ENCODE measurements around the gene COL19A1.

COL19A1 gene

GRCh38 chr6:70152786-70153185 is 286.4 kb downstream of the COL19A1 start:
- Histone ChIP-seq H3K9me3 (replicated peaks in 1 of 11) (no peaks in the 10 kb centered on the region), H3K36me3 (no peaks in the 10 kb centered on the region), H3K4me3 (no peak overlapping the region), H3K4me2 (no peak overlapping the region), H3K9ac (no peak overlapping the region), H4K20me1 (no peaks in the 10 kb centered on the region), H3K27me3 (no peaks in the 10 kb centered on the region), H3K4me1 (peaks cover 0 to 6% (median 0%) of the 10 kb centered on the region in 10 experiments; a peak in 4 of 20 replicates), H3K27ac (no peak overlapping the region)
- TF ChIP-seq Cebpa-rat (IDR thresholded peaks at IDR 0.05) = no peak

GRCh38 chr6:70157086-70157485 is 290.7 kb downstream of the COL19A1 start:
- Histone ChIP-seq H3K4me1 (no peaks in the 10 kb centered on the region), H3K27me3 (no peaks in the 10 kb centered on the region), H3K4me3 (no peak overlapping the region), H3K9me3 (replicated peaks in 1 of 11) (no peaks in the 10 kb centered on the region), H3K36me3 (no peaks in the 10 kb centered on the region), H3K9ac (no peak overlapping the region), H3K4me2 (no peak overlapping the region), H4K20me1 (no peaks in the 10 kb centered on the region), H3K27ac (no peak overlapping the region)
- TF ChIP-seq Cebpa-rat (IDR thresholded peaks at IDR 0.05) = no peak

GRCh38 chr6:70160276-70160675 is 293.9 kb downstream of the COL19A1 start:
- no peak for TF ChIP-seq Cebpa-rat (IDR thresholded peaks at IDR 0.05)
- no peaks in the 10 kb centered on the region for H3K36me3 ChIP-seq

GRCh38 chr6:70162972-70163371 is 296.6 kb downstream of the COL19A1 start:
- no peaks in the 10 kb centered on the region for H3K9me3 ChIP-seq (replicated peaks in 1 of 11)
- TF ChIP-seq Cebpa-rat (IDR thresholded peaks at IDR 0.05) = no peak
- H3K4me1 ChIP-seq = no peaks in the 10 kb centered on the region
- H4K20me1 ChIP-seq = no peaks in the 10 kb centered on the region
- no peaks in the 10 kb centered on the region for H3K27me3 ChIP-seq
- H3K4me3 ChIP-seq = no peak overlapping the region
- no peak overlapping the region for H3K4me2 ChIP-seq
- H3K27ac ChIP-seq = no peak overlapping the region
- H3K36me3 ChIP-seq = no peaks in the 10 kb centered on the region
- H3K9ac ChIP-seq = no peak overlapping the region

More at GRCh38 chr6:70160276-70160675, 293.9 kb downstream of the COL19A1 start:
- H4K20me1 ChIP-seq = no peaks in the 10 kb centered on the region
- no peak overlapping the region for H3K27ac ChIP-seq
- no peak overlapping the region for H3K9ac ChIP-seq
- H3K4me2 ChIP-seq = no peak overlapping the region
- no peaks in the 10 kb centered on the region for H3K9me3 ChIP-seq (replicated peaks in 1 of 11)
- H3K4me1 ChIP-seq = no peaks in the 10 kb centered on the region
- no peak overlapping the region for H3K4me3 ChIP-seq
- H3K27me3 ChIP-seq = no peaks in the 10 kb centered on the region

- H3K4me1 ChIP-seq = no peaks in the 10 kb centered on the region
- H3K4me2 ChIP-seq = no peak overlapping the region
- no peaks in the 10 kb centered on the region for H4K20me1 ChIP-seq
- H3K27me3 ChIP-seq = no peaks in the 10 kb centered on the region
- no peak overlapping the region for H3K27ac ChIP-seq
- no peak for TF ChIP-seq Cebpa-rat (IDR thresholded peaks at IDR 0.05)
- H3K4me3 ChIP-seq = no peak overlapping the region
- no peaks in the 10 kb centered on the region for H3K9me3 ChIP-seq (replicated peaks in 1 of 11)
- no peaks in the 10 kb centered on the region for H3K36me3 ChIP-seq
- H3K9ac ChIP-seq = no peak overlapping the region
Measured at GRCh38 chr6:70163795-70164194, 297.4 kb downstream of the COL19A1 start.

GRCh38 chr6:70164556-70164955 is 298.2 kb downstream of the COL19A1 start:
- no peaks in the 10 kb centered on the region for H4K20me1 ChIP-seq
- no peak overlapping the region for H3K4me3 ChIP-seq
- H3K27me3 ChIP-seq = no peaks in the 10 kb centered on the region
- no peak overlapping the region for H3K4me2 ChIP-seq
- no peaks in the 10 kb centered on the region for H3K36me3 ChIP-seq
- H3K4me1 ChIP-seq = no peaks in the 10 kb centered on the region
- H3K27ac ChIP-seq = no peak overlapping the region
- TF ChIP-seq Cebpa-rat (IDR thresholded peaks at IDR 0.05) = no peak
- H3K9me3 ChIP-seq (replicated peaks in 1 of 11) = no peaks in the 10 kb centered on the region
- H3K9ac ChIP-seq = no peak overlapping the region

- Histone ChIP-seq H4K20me1 (no peaks in the 10 kb centered on the region), H3K36me3 (no peaks in the 10 kb centered on the region), H3K4me2 (peak overlapping the region in 8 of 11 experiments; percentile 27 to 51 (median 42); a peak in 14 of 22 replicates), H3K9me3 (replicated peaks in 1 of 11) (no peaks in the 10 kb centered on the region), H3K4me1 (no peaks in the 10 kb centered on the region), H3K4me3 (peak overlapping the region in 4 of 10 experiments; percentile 6 to 22 (median 18); a peak in 1 of 20 replicates), H3K27ac (no peak overlapping the region), H3K9ac (no peak overlapping the region), H3K27me3 (no peaks in the 10 kb centered on the region)
- TF ChIP-seq Cebpa-rat (IDR thresholded peaks at IDR 0.05) = no peak
Measured at GRCh38 chr6:70166088-70166958, 300.0 kb downstream of the COL19A1 start.

- no peaks in the 10 kb centered on the region for H4K20me1 ChIP-seq
- H3K27me3 ChIP-seq = no peaks in the 10 kb centered on the region
- no peak overlapping the region for H3K4me3 ChIP-seq
- no peaks in the 10 kb centered on the region for H3K4me1 ChIP-seq
- no peaks in the 10 kb centered on the region for H3K9me3 ChIP-seq (replicated peaks in 1 of 11)
- no peak for TF ChIP-seq Cebpa-rat (IDR thresholded peaks at IDR 0.05)
- no peak overlapping the region for H3K4me2 ChIP-seq
- H3K9ac ChIP-seq = no peak overlapping the region
- no peaks in the 10 kb centered on the region for H3K36me3 ChIP-seq
- H3K27ac ChIP-seq = no peak overlapping the region
Measured at GRCh38 chr6:70168681-70169377, 302.5 kb downstream of the COL19A1 start.

GRCh38 chr6:70171236-70171635 is 304.9 kb downstream of the COL19A1 start:
- H3K4me2 ChIP-seq = no peak overlapping the region
- H4K20me1 ChIP-seq = no peaks in the 10 kb centered on the region
- H3K9me3 ChIP-seq (replicated peaks in 1 of 11) = no peaks in the 10 kb centered on the region

More at GRCh38 chr6:70171236-70171635, 304.9 kb downstream of the COL19A1 start:
- H3K27ac ChIP-seq = no peak overlapping the region
- TF ChIP-seq Cebpa-rat (IDR thresholded peaks at IDR 0.05) = no peak
- H3K4me3 ChIP-seq = no peak overlapping the region
- H3K9ac ChIP-seq = no peak overlapping the region
- no peaks in the 10 kb centered on the region for H3K36me3 ChIP-seq
- no peaks in the 10 kb centered on the region for H3K27me3 ChIP-seq
- no peaks in the 10 kb centered on the region for H3K4me1 ChIP-seq
